Thymus (tissue), 11 donors: ENCODE measurements around the gene CFAP107. TPM values are rescaled to one million over a fixed set of nuclear protein-coding genes. Genes with fewer than 3 reads are reported as not detected.
"Not testable (repeated sequence)": the region's sequence is repeated elsewhere in the genome, so short reads cannot be mapped to it uniquely, and the experiment has no call there.

Experiments used
- DNase-seq, 9 donors: peaks; one replicate each; pipeline ENCODE4 v3.0.0-alpha.2; 2013; ENCODE audit warnings: low spot score in 9 of 9, low read depth in 6 of 9, missing footprints in 1 of 9
- H3K27ac ChIP-seq, 2 donors: one replicate each; pipeline ENCODE4 v1.5.1; 2013; ENCODE audit warnings: control low read depth in 1 of 2, low read depth in 1 of 2, low read length in 1 of 2, mild to moderate bottlenecking in 1 of 2, moderate library complexity in 1 of 2
- H3K27me3 ChIP-seq, 2 donors: one replicate each; pipeline ENCODE4 v1.5.1; 2013; ENCODE audit warnings: low read length in 1 of 2; ENCODE audit not compliant: control insufficient read depth in 2 of 2, insufficient read depth in 1 of 2
- H3K36me3 ChIP-seq, 2 donors: one replicate each; pipeline ENCODE4 v1.5.1; 2013; ENCODE audit warnings: low read length in 1 of 2, mild to moderate bottlenecking in 1 of 2, moderate library complexity in 1 of 2; ENCODE audit not compliant: control insufficient read depth in 2 of 2, insufficient read depth in 2 of 2
- H3K4me1 ChIP-seq, 2 donors: one replicate each; pipeline ENCODE4 v1.5.1; 2013; ENCODE audit warnings: low read length in 2 of 2; ENCODE audit not compliant: control insufficient read depth in 2 of 2, insufficient read depth in 2 of 2
- H3K4me3 ChIP-seq, 2 donors: one replicate each; pipeline ENCODE4 v1.5.1; 2013; ENCODE audit warnings: low read length in 2 of 2, control low read depth in 1 of 2, mild to moderate bottlenecking in 1 of 2
- H3K9me3 ChIP-seq, 2 donors: one replicate each; pipeline ENCODE4 v1.5.1; 2013; ENCODE audit warnings: low read length in 1 of 2, mild to moderate bottlenecking in 1 of 2; ENCODE audit not compliant: control insufficient read depth in 2 of 2, insufficient read depth in 1 of 2
- WGBS: extraction: QIAGEN DNeasy Blood & Tissue Kit; methylation state at CpG from one replicate; pipeline ENCODE4 v1.1.7; 2013; 5-methylcytosine and 5-hydroxymethylcytosine counted together
- polyA plus RNA-seq: library from polyadenylated mRNA; stranded (reverse); fragments of 200-250 nt; gene quantifications from one replicate; pipeline ENCODE4 v1.2.3, GENCODE V29; 2013
- total RNA-seq: library from RNA; stranded (reverse); fragments of 120-200 nt; gene quantifications from one replicate; pipeline ENCODE4 v1.2.4, GENCODE V29; 2013
- donor health status: healthy.

Gene CFAP107
- total and polyA plus RNA-seq, 2 donors: 0.16 TPM; not detected in 1

GRCh38 chr1:12781488-12781887, 35.5 kb downstream of the CFAP107 start:
- not testable (repeated sequence) for H3K9me3 ChIP-seq, DNase-seq, H3K4me3 ChIP-seq, H3K4me1 ChIP-seq, H3K36me3 ChIP-seq, H3K27ac ChIP-seq, H3K27me3 ChIP-seq
- 83% methylated on average over 5 of the region's 5 CpGs for whole genome bisulfite sequencing

DNA sequence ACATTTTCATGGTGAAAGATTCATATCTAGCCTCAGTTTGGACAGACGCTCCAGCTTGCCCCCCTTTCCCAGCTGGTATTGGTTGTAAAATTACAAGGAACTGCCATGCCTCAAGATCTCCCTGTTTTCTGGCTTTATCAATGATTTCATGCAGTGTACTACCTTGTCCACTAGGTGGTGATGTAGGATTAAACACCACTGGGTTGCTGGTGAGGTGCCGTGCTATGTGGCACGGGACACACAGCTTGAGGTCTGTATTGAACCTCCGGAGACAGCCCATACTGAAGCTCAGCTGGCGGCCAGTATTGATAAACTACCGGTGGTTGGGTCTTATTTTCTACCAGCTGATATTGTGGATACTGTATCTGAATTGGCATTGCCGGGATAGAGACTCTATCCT, 37.8 kb downstream of the CFAP107 start:
- not testable (repeated sequence) for H3K27me3 ChIP-seq, H3K4me3 ChIP-seq, H3K4me1 ChIP-seq, DNase-seq, H3K9me3 ChIP-seq, H3K36me3 ChIP-seq, H3K27ac ChIP-seq
- 53% methylated on average over 6 of the region's 7 CpGs for WGBS

GRCh38 chr1:12784729-12785128, 38.7 kb downstream of the CFAP107 start:
- DNase-seq, H3K4me3 ChIP-seq, H3K27me3 ChIP-seq, H3K9me3 ChIP-seq, H3K27ac ChIP-seq, H3K36me3 ChIP-seq, H3K4me1 ChIP-seq: not testable (repeated sequence)
- WGBS: 82% methylated on average over 8 of the region's 8 CpGs

GRCh38 chr1:12791097-12791496, 45.1 kb downstream of the CFAP107 start, which contains the start of gene PRAMEF1:
PRAMEF1 (plus strand) TSS chr1:12791397; CDS start chr1:12793228, 1,831 bp downstream.
- H3K27ac ChIP-seq, H3K4me1 ChIP-seq, H3K27me3 ChIP-seq, DNase-seq, H3K36me3 ChIP-seq, H3K4me3 ChIP-seq, H3K9me3 ChIP-seq: not testable (repeated sequence)
- WGBS: 84% methylated on average over 5 of the region's 5 CpGs

DNA sequence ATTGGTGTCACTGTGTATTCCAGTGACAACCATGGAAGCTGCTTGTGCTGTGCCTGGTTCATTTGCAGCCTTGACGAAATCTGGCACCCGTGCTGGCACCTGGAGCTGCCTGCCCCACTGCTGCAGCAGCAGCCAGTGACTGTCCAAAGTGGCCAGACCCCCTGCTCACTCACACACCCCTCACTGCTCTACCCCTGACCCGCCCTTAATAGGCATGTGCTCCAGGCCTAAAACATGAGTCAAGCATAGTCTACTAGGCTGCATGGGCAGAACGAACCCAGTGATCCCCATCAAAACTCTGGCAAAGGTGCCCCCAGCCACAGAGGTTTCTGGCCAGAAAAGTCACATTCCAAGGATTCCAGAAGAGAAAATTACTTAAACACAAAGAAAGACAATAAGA, 52.9 kb downstream of the CFAP107 start:
- no peaks in the 10 kb centered on the region for H3K4me1 ChIP-seq
- 85% methylated on average over 4 of the region's 4 CpGs for WGBS
- no peaks in the 10 kb centered on the region for H3K9me3 ChIP-seq
- H3K36me3 ChIP-seq: no peaks in the 10 kb centered on the region
- no peaks in the 10 kb centered on the region for H3K27me3 ChIP-seq
- no peak for DNase-seq
- H3K27ac ChIP-seq: no peak overlapping the region
- H3K4me3 ChIP-seq: no peak overlapping the region

DNA sequence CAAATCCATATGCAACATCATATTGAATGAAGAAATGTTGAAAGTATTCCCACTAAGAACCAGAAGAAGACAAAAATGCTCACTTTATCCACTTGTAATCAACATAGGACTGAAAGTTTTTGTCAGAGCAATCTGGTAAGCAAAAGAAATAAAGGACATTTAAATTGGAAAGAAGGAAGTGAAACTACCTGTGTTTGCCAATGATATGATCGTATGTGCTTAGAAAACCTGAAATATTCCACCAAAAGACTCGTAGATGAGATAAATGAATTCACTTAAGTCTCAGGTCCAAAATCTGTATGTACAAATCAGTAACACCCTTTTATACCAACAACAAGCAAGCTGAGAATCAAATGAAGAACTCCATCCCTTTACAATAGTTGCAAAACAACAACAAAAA, 53.7 kb downstream of the CFAP107 start:
- H3K4me1 ChIP-seq: no peaks in the 10 kb centered on the region
- 60% methylated on average over 2 of the region's 2 CpGs for WGBS

DNA sequence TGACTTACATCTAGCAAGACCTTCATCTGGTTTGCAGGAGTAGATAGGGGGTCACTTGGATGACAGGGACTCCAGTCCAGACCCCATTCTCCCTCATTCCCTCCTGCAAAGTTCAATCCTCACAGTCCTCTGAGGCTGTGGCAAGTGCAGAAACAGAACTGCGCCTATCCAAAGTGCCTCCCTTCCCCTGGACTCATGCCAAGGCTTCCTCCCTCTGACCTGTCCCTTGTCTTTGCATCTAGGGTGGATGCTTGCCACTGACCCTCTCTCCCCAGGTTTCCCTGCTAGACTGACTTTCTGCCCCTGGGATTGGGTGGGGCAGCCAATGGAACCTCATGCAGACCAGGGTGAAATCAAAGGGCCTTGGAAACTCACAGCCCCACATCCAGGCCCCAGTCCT, 63.9 kb downstream of the CFAP107 start:
- WGBS: 96% methylated on average over 1 of the region's 1 CpG
- H3K9me3 ChIP-seq: no peaks in the 10 kb centered on the region
- no peaks in the 10 kb centered on the region for H3K4me1 ChIP-seq
- no peak for DNase-seq
- no peaks in the 10 kb centered on the region for H3K27me3 ChIP-seq
- H3K4me3 ChIP-seq: no peak overlapping the region
- no peak overlapping the region for H3K27ac ChIP-seq
- H3K36me3 ChIP-seq: no peaks in the 10 kb centered on the region

More for the DNA sequence above, 53.7 kb downstream of the CFAP107 start:
- H3K4me3 ChIP-seq: no peak overlapping the region
- H3K9me3 ChIP-seq: no peaks in the 10 kb centered on the region
- no peaks in the 10 kb centered on the region for H3K27me3 ChIP-seq
- H3K36me3 ChIP-seq: no peaks in the 10 kb centered on the region
- DNase-seq: no peak
- H3K27ac ChIP-seq: no peak overlapping the region

DNA sequence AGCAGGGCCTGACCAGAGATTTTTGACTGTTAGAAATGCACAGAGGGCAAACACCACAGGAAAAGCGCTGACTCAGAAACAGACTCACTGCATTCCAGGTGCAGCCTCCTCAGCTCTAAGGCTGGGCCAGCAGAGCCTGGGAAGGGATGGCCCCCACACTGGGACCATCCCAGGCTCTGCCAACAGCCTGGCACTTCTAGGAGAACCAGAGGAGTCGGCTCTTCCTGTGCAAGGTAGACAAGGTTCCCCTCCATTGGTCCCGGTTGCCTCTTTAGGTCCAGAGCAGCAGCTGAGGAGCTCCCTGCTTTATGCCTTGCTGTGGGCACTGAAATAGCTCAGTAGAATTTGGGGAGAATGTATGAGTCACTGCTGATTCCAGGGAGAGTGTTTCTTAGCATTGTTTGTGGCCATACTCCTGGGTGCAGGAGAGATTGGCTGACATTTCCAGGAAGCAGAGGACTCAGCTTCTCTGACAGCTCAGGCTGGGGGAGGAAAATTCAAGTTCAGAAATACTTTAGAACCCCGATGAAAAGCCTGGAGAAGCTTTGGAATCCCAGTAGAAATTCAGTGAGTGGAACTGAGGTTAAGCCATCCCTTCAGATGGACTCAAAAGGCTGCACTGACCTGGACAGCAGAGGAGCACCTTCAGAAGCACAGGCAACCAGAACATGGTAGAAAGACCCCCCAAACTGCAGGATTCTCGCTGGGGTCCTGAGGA, 64.8 kb downstream of the CFAP107 start:
- Histone ChIP-seq H3K27ac (no peak overlapping the region), H3K4me3 (no peak overlapping the region), H3K36me3 (no peaks in the 10 kb centered on the region), H3K27me3 (no peaks in the 10 kb centered on the region), H3K4me1 (no peaks in the 10 kb centered on the region), H3K9me3 (no peaks in the 10 kb centered on the region)
- DNase-seq: no peak
- 78% methylated on average over 5 of the region's 5 CpGs for WGBS

DNA sequence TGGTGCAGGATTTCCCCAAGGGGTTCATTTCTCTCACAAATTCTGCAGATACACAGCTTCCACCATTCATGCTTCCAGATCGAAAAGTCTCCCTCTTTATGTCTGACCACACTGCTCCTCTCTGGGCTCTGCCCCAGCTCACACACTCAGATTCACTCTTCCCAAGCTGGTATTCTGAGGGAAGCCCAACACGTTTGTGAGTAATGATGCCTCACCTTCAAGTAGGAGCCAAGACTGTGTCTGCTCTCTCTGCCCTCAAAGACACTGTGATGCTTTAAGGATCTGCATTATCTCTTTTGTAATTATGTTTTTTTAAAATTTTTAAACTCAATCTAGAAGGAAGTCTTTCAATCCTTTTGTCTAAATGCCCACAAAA, 65.4 kb downstream of the CFAP107 start:
- no peaks in the 10 kb centered on the region for H3K27me3 ChIP-seq
- DNase-seq: no peak
- 71% methylated on average over 2 of the region's 2 CpGs for WGBS
- H3K27ac ChIP-seq: no peak overlapping the region
- H3K4me3 ChIP-seq: no peak overlapping the region
- H3K36me3 ChIP-seq: no peaks in the 10 kb centered on the region
- H3K9me3 ChIP-seq: no peaks in the 10 kb centered on the region
- H3K4me1 ChIP-seq: no peaks in the 10 kb centered on the region
